HG03066 (cell line): ENCODE results near the gene OR56B4.
"Not testable (repeated sequence)": the region's sequence is repeated elsewhere in the genome, so short reads cannot be mapped to it uniquely, and the experiment has no call there.

Experiments
- ATAC-seq: cut with Tn5 transposase; IDR thresholded peaks from one replicate; pipeline ENCODE4 v1.9.1; 2021; ENCODE audit warnings: low read depth; ENCODE audit not compliant: unreplicated experiment

OR56B4 gene

GRCh38 chr11:6107384-6107783 lies at the start of gene OR56B4:
Gene OR56B4 (plus strand): TSS chr11:6107684. CDS start chr11:6107779, 95 bp downstream.
- ATAC-seq: not testable (repeated sequence)

- no peak for ATAC-seq
Observed at GRCh38 chr11:6061475-6061874, 46.0 kb upstream of the OR56B4 start.

- no peak for ATAC-seq
Observed at GRCh38 chr11:6062691-6063358, 44.7 kb upstream of the OR56B4 start.

GRCh38 chr11:6067502-6067901 lies 40.0 kb upstream of the OR56B4 start:
- no peak for ATAC-seq

- not testable (repeated sequence) for ATAC-seq
Observed at GRCh38 chr11:6076443-6076842, 31.0 kb upstream of the OR56B4 start.

- no peak for ATAC-seq
Observed at GRCh38 chr11:6077723-6078122, 29.8 kb upstream of the OR56B4 start.

GRCh38 chr11:6079463-6079862 lies 28.0 kb upstream of the OR56B4 start:
- ATAC-seq: no peak

- ATAC-seq: no peak
Observed at GRCh38 chr11:6083129-6083528, 24.4 kb upstream of the OR56B4 start.

- ATAC-seq: no peak
Observed at GRCh38 chr11:6084587-6084986, 22.9 kb upstream of the OR56B4 start.

- no peak for ATAC-seq
Observed at GRCh38 chr11:6094186-6094585, 13.3 kb upstream of the OR56B4 start.

- ATAC-seq: no peak
Observed at GRCh38 chr11:6095798-6096197, 11.7 kb upstream of the OR56B4 start.

GRCh38 chr11:6096417-6096816 lies 11.1 kb upstream of the OR56B4 start:
- ATAC-seq: no peak

- no peak for ATAC-seq
Observed at GRCh38 chr11:6099577-6099976, 7.9 kb upstream of the OR56B4 start.

GRCh38 chr11:6110011-6110410 lies 2.5 kb downstream of the OR56B4 start:
- ATAC-seq: no peak

- ATAC-seq: no peak
Observed at GRCh38 chr11:6111673-6112072, 4.2 kb downstream of the OR56B4 start.

- no peak for ATAC-seq
Observed at GRCh38 chr11:6116638-6117037, 9.2 kb downstream of the OR56B4 start.

GRCh38 chr11:6124245-6124644 lies 16.8 kb downstream of the OR56B4 start:
- ATAC-seq: no peak

- ATAC-seq: no peak
Observed at GRCh38 chr11:6127881-6128280, 20.4 kb downstream of the OR56B4 start.

- ATAC-seq: no peak
Observed at GRCh38 chr11:6129011-6129410, 21.5 kb downstream of the OR56B4 start.

GRCh38 chr11:6129635-6130034 lies 22.2 kb downstream of the OR56B4 start:
- ATAC-seq: no peak

- no peak for ATAC-seq
Observed at GRCh38 chr11:6132431-6132830, 24.9 kb downstream of the OR56B4 start.

- not testable (repeated sequence) for ATAC-seq
Observed at GRCh38 chr11:6135936-6136335, 28.5 kb downstream of the OR56B4 start.

- no peak for ATAC-seq
Observed at GRCh38 chr11:6142936-6143335, 35.5 kb downstream of the OR56B4 start.
